ENCODE results near the gene NEDD4L. TPM values are rescaled to one million over a fixed set of nuclear protein-coding genes. Genes with fewer than 3 reads are reported as not detected.
A peak's percentile ranks its signal among the peaks of the same experiment; 100 is the strongest.

The NEDD4L gene
- total and polyA plus RNA-seq, 10 of the 15 experiments (the other 5 are each of a cell fraction or from before 2014, with no cell fraction given), result 7.4 to 24.0 (median 17.7) TPM

- WGBS (ENCODE audit: insufficient coverage, insufficient replicate concordance, low lambda C conversion rate, missing lambda C conversion rate), result 0% methylated on average over 3 of the region's 3 CpGs
- no peak overlapping the region for H3K4me3 ChIP-seq
- H2AFZ ChIP-seq (ENCODE audit: control insufficient read depth, low read depth, low read length), result peak overlapping the region; percentile 42; the same call in 1 of the 2 replicates
- peak overlapping the region; percentile 15 for H3K4me2 ChIP-seq (ENCODE audit: control insufficient read depth, insufficient read depth)
- peak; percentile 26; the same call in 1 of the 2 replicates for TF ChIP-seq RELB (IDR thresholded peaks at IDR 0.05; ENCODE audit: low read depth)
- TF ChIP-seq JUNB (IDR thresholded peaks at IDR 0.05), result peak; percentile 41
- no peak for TF ChIP-seq PAX5 (IDR thresholded peaks at IDR 0.05; ENCODE audit: borderline replicate concordance, low read depth, low read length)
- peak; percentile 44; the same call in 1 of the 2 replicates for TF ChIP-seq CBFB (IDR thresholded peaks at IDR 0.05; ENCODE audit: low read depth)
- TF ChIP-seq MYB (IDR thresholded peaks at IDR 0.05; ENCODE audit: borderline replicate concordance, low read depth, low read length), result no peak
- peak; percentile 63; the same call in 1 of the 2 replicates for TF ChIP-seq RUNX3 (IDR thresholded peaks at IDR 0.05; ENCODE audit: low read length)
- TF ChIP-seq DPF2 (IDR thresholded peaks at IDR 0.05), result no peak
- TF ChIP-seq CREM (IDR thresholded peaks at IDR 0.05; ENCODE audit: low read depth), result peak; percentile 25; the same call in 1 of the 2 replicates
- peak; percentile 14; the same call in 1 of the 2 replicates for TF ChIP-seq FOXM1 (IDR thresholded peaks at IDR 0.05; ENCODE audit: low read depth, low read length)
- TF ChIP-seq ATF7 (IDR thresholded peaks at IDR 0.05; ENCODE audit: low read depth), result peak; percentile 63
- TF ChIP-seq IKZF1 (conservative IDR thresholded peaks at IDR 0.05), result peak; percentile 10; the same call in 1 of the 2 replicates
- TF ChIP-seq NFIC (IDR thresholded peaks at IDR 0.05; ENCODE audit: low read depth, low read length), result peak; percentile 66; the same call in 1 of the 2 replicates
- DNase-seq (ENCODE audit: low read depth, low spot score) (no peak), FAIRE-seq (peak; percentile 84), ATAC-seq (peak; percentile 98)
- ChIA-PET SMC1A (ENCODE audit: uncharacterized antibody, unreplicated experiment) (interaction anchor here (0.7 to 6.7 kb wide), 18 partner anchors 8 to 122 kb away, joined by 3 to 82 read pairs (median 4); no protein-coding TSS in a partner anchor), RAD21 (ENCODE audit: unreplicated experiment) (interaction anchor here (0.8 to 3.8 kb wide), 14 partner anchors 11 to 672 kb away, joined by 3 to 31 read pairs (median 4); partner anchors contain the start of gene NEDD4L), POLR2A (interaction anchor here (0.6 to 5.7 kb wide), 6 partner anchors 9 to 170 kb away, joined by 3 to 43 read pairs (median 4); no protein-coding TSS in a partner anchor), CTCF (interaction anchor here (0.8 to 3.2 kb wide), 18 partner anchors 10 to 461 kb away, joined by 3 to 14 read pairs (median 4); no protein-coding TSS in a partner anchor)
- intact Hi-C loops (cut with micrococcal nuclease; ENCODE audit: unreplicated experiment), result no loop called here
- no peaks in the 10 kb centered on the region for H3K27me3 ChIP-seq (replicated peaks in 1 of 2; ENCODE audit: control insufficient read depth in 2 of 2, insufficient read depth in 2 of 2, low read length in 1 of 2)
- no peak overlapping the region for H3K9ac ChIP-seq (ENCODE audit: control insufficient read depth, insufficient read depth, low read length)
- H3K9me3 ChIP-seq (replicated peaks; ENCODE audit: control insufficient read depth, insufficient read depth, low read length), result peaks cover 9% of the 10 kb centered on the region
- H3K4me1 ChIP-seq (ENCODE audit: control insufficient read depth, insufficient read depth, low read length), result peaks cover 13% of the 10 kb centered on the region
- no peaks in the 10 kb centered on the region for H4K20me1 ChIP-seq (ENCODE audit: control insufficient read depth, insufficient read depth)
- no TSS peak for BruUV-seq (replicated peaks)
- H3K36me3 ChIP-seq (ENCODE audit: control insufficient read depth in 2 of 2, insufficient read depth in 2 of 2, low read length in 1 of 2), result no peaks in the 10 kb centered on the region
- H3K27ac ChIP-seq (ENCODE audit: control insufficient read depth, insufficient read depth), result peak overlapping the region; percentile 8; the same call in 1 of the 2 replicates
- in situ Hi-C loops (cut with MboI), result no loop called here
- no peaks in the 10 kb centered on the region for H3K79me2 ChIP-seq (ENCODE audit: control insufficient read depth, insufficient read depth, low read length)
Observed at GRCh38 chr18:58303363-58303762, 259.3 kb downstream of the NEDD4L start.
